ENCODE results near the gene COQ4. TPM values are rescaled to one million over a fixed set of nuclear protein-coding genes. Genes with fewer than 3 reads are reported as not detected.

Gene COQ4
- total RNA-seq, 120 experiments from 2014 or later: 28.0 to 67.5 (median 47.0) TPM

Other genes with a start within 250 kb of the COQ4 start
- 100 to 1,000 TPM in 43 of 120 experiments, 10 to 100 TPM in 77; 59.1 to 132 (median 93.5) TPM for gene PTGES2, start 195.1 kb upstream of the COQ4 start, total RNA-seq
- gene LCN2, start 173.4 kb upstream of the COQ4 start, total RNA-seq: 10 to 100 TPM in 1 of 120 experiments, 1 to 10 TPM in 18, under 1 TPM in 4, not detected in 97; 0.59 to 10.1 (median 1.4) TPM
- gene BBLN, start 162.6 kb upstream of the COQ4 start, total RNA-seq: 100 to 1,000 TPM in 104 of 120 experiments, 10 to 100 TPM in 16; 56.9 to 208 (median 122) TPM
- gene CIZ1, start 131.3 kb upstream of the COQ4 start, total RNA-seq: 100 to 1,000 TPM; 120 to 216 (median 165) TPM
- 1,000 to 10,000 TPM in 1 of 120 experiments, 100 to 1,000 TPM in 119; 213 to 1,033 (median 740) TPM for gene DNM1, start 119.5 kb upstream of the COQ4 start, total RNA-seq
- 100 to 1,000 TPM in 36 of 120 experiments, 10 to 100 TPM in 84; 59.2 to 145 (median 94.1) TPM for gene GOLGA2, start 46.8 kb upstream of the COQ4 start, total RNA-seq
- gene SWI5, start 46.6 kb upstream of the COQ4 start, total RNA-seq: 10 to 100 TPM; 11.3 to 29.4 (median 16.7) TPM
- 10 to 100 TPM; 20.6 to 66.5 (median 44.9) TPM for gene TRUB2, start 392 bp upstream of the COQ4 start, total RNA-seq
- gene SLC27A4, start 17.7 kb downstream of the COQ4 start, total RNA-seq: 10 to 100 TPM; 25.1 to 59.1 (median 46.4) TPM
- 10 to 100 TPM; 36.9 to 64.9 (median 48.8) TPM for gene URM1, start 48.5 kb downstream of the COQ4 start, total RNA-seq
- 1,000 to 10,000 TPM in 1 of 120 experiments, 100 to 1,000 TPM in 110, 10 to 100 TPM in 9; 33.1 to 1,222 (median 302) TPM for gene CERCAM, start 98.0 kb downstream of the COQ4 start, total RNA-seq
- 10 to 100 TPM; 20.1 to 43.4 (median 28.1) TPM for gene ODF2, start 133.2 kb downstream of the COQ4 start, total RNA-seq
- gene GLE1, start 181.9 kb downstream of the COQ4 start, total RNA-seq: 10 to 100 TPM; 11.7 to 22.4 (median 16.7) TPM
- gene SPTAN1, start 229.7 kb downstream of the COQ4 start, total RNA-seq: 1,000 to 10,000 TPM in 93 of 120 experiments, 100 to 1,000 TPM in 27; 588 to 1,376 (median 1,110) TPM

All from dorsolateral prefrontal cortex (tissue), 118 donors.